Stimulated activated CD8-positive, alpha-beta memory T cell treated with anti-CD3 and anti-CD28 coated beads, Interleukin-4, amount 100 ng/mL, for 4 hours (primary cell): ENCODE data around the gene SSPN.

ENCODE experiments used
- DNase-seq, 2 donors: peaks; one replicate each; pipeline ENCODE4 v3.0.0-alpha.2; 2020; ENCODE audit warnings: low read depth in 2 of 2, low spot score in 1 of 2

Gene SSPN

GRCh38 chr12:26185532-26186320 is 9.6 kb upstream of the SSPN start:
- no peak for DNase-seq

DNA sequence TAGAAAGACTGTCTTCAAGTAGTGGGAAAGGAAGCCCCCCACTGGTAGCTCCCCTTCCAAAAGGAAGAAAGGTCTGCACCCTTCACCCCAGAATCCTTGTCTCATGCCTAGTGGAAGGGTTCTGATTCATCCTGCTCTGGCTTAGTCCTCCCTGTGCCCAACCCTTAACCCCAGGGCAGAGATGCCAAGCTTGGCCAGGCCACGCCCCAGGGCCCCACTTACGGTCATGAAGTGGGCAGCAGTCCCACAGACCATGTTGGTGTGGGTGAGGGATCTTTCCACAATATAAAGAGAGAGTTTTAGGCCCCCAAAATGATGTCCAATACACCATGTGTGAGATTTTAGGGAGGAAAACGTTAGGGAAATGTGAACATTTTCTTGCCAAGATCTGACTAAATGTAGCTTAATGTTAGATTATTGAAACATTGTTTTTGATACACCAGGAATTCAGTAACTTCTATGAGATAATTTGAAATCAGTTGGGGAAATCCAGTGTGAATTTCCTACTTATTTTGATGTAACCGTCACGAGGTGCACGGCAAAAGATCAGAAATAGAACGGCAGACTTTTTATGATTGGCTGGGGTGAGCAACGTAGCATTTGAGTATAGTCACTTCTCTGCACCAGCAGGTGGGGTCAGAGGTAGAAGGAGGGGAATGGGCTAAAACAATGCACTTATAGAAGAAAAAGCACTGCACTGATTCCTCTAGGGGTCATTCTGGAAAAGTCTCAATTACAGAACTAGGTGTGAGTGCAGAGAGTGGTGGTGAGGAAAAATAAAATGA is 8.2 kb upstream of the SSPN start:
- DNase-seq: no peak

GRCh38 chr12:26188127-26188526 is 7.2 kb upstream of the SSPN start:
- DNase-seq: no peak

- DNase-seq: no peak
Observed at GRCh38 chr12:26188641-26189040, 6.7 kb upstream of the SSPN start.

GRCh38 chr12:26192142-26192541 is 3.2 kb upstream of the SSPN start:
- no peak for DNase-seq

GRCh38 chr12:26193539-26193938 is 1.8 kb upstream of the SSPN start:
- no peak for DNase-seq

- DNase-seq: no peak
Observed at GRCh38 chr12:26195641-26196420, 458 bp downstream of the SSPN start.

DNA sequence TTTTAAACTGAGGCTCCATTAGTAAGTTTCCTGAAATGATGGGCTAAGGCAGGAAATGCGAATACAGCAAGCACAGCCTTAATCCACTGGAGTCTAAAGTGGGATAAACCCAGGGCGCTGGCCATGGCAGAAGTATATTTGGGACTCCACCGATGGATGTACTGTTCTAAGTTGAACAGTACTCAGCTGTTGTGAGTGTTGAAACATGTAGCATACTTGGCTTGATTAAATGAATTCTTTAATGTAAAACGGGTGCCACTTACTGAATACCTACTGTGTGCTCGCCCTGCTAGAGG is 996 bp downstream of the SSPN start:
- no peak for DNase-seq

GRCh38 chr12:26197832-26198231 is 2.5 kb downstream of the SSPN start:
- no peak for DNase-seq

GRCh38 chr12:26198742-26199141 is 3.4 kb downstream of the SSPN start:
- no peak for DNase-seq

GRCh38 chr12:26203167-26203780 is 7.9 kb downstream of the SSPN start:
- no peak for DNase-seq

DNA sequence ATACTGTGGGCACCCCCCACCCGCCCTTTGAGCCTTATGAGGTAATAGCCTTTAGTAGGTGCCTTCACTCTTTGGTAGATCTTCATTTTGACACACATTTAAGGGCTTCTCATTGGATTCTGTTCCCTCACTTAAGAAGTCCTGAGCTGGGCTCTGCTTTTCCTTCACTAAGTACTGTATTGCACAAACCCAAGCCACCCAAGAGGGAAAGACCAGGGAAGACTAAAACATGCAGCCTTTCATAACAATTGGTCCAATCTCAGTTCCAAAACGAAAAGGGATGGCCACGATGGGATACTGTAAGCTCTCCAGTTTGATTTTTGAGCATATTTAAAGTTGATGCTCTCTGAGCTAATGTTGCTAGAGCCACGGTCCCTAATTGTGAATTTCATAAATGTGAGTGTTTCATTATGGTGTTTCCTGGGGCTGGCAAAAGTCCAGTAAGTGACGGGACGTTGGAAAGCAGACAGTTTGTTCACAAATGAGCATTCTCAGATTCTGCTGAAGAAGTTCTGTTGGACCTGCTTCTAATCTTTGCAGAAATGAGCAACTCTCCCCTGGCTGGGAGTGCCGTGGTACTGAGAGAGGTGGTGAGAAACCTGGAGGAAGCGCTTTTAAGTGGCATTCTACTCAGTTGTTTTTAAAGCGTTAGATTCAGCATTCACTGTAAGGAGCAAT is 9.4 kb downstream of the SSPN start:
- DNase-seq: no peak

- no peak for DNase-seq
Observed at GRCh38 chr12:26205298-26205697, 9.9 kb downstream of the SSPN start.

- no peak for DNase-seq
Observed at GRCh38 chr12:26205941-26206340, 10.6 kb downstream of the SSPN start.

DNA sequence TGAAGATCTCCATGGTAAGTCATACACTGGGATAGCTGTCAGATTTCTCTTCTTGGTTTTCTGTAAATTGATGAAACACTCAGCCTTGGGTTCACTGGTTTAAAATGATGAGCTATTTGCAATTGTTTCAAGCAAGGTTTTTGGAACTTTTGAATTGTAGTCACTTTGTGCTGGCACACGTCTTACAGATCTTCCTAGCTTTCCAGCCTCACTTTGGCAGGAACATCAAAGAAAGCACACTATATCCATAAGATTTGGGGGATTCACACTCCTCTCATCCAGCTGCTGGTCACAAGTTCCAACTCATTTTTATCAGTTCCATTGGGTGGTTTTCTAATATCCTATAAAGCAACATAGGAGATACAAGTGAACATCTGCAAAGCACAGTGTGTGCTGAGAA is 16.0 kb downstream of the SSPN start:
- DNase-seq: no peak

DNA sequence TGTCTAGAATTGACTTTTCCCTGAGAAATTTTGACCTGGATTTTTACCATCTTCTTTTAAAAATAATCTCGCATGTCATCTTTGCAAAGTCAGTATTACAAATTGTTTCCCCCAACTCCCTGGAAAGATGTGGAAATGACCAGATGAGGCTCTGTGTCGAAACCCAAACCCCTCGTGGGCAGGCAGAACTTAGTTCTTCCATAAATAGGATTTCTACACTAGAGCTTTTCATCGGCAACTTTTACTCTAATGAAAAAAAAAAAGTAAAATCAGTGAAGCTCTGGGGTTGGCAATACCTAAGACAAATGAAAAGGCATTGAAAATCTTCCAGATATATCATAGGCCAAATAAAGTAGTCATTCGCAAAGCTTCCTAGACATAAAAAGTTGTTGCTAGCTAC is 17.0 kb downstream of the SSPN start:
- DNase-seq: no peak

GRCh38 chr12:26212988-26213387 is 17.6 kb downstream of the SSPN start:
- DNase-seq: no peak

- no peak for DNase-seq
Observed at GRCh38 chr12:26214121-26214520, 18.7 kb downstream of the SSPN start.

DNA sequence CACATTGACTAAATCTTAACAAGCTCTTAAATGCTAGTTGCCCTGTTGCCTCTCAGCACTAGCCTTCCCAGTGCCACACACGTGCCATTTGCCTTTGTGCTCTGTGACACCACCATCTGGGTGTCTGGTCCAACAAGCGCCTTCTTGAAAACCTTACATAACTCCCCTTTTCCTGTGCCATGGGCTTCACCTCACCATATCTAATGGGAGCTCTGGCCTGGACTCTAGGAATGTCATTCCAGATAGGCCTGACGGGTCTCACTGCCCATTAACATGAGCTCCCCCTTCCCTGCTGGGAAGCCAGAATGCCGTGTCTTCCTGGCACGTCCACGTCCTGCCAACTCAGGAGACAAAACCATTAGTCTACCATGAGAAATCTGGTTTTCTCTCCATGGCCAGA is 24.4 kb downstream of the SSPN start:
- no peak for DNase-seq

- no peak for DNase-seq
Observed at GRCh38 chr12:26224657-26225056, 29.3 kb downstream of the SSPN start.

GRCh38 chr12:26226122-26226521 is 30.7 kb downstream of the SSPN start:
- no peak for DNase-seq
